ENCODE data around the gene ALKBH8.

Gene ALKBH8

DNA sequence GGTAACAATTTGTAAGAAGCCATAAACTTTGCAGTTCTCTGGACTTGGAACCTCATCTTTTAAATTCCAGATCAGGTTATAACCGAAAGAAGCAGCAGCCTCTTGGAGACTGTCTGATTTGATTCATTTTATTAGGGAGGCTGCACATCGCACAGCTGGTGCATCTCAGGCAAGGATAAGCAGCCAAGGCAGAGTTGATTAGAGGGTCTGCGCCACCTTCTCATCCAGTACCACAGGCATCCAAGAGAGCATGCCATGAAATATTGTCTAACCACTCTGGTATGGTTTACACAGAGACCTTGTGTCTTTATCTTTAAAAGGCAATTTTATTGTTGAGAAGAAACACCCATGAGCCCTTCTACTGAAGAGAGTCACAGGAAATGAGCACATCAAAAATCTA lies 91.7 kb downstream of the ALKBH8 start:
- TF ChIP-seq, protein P1, sequence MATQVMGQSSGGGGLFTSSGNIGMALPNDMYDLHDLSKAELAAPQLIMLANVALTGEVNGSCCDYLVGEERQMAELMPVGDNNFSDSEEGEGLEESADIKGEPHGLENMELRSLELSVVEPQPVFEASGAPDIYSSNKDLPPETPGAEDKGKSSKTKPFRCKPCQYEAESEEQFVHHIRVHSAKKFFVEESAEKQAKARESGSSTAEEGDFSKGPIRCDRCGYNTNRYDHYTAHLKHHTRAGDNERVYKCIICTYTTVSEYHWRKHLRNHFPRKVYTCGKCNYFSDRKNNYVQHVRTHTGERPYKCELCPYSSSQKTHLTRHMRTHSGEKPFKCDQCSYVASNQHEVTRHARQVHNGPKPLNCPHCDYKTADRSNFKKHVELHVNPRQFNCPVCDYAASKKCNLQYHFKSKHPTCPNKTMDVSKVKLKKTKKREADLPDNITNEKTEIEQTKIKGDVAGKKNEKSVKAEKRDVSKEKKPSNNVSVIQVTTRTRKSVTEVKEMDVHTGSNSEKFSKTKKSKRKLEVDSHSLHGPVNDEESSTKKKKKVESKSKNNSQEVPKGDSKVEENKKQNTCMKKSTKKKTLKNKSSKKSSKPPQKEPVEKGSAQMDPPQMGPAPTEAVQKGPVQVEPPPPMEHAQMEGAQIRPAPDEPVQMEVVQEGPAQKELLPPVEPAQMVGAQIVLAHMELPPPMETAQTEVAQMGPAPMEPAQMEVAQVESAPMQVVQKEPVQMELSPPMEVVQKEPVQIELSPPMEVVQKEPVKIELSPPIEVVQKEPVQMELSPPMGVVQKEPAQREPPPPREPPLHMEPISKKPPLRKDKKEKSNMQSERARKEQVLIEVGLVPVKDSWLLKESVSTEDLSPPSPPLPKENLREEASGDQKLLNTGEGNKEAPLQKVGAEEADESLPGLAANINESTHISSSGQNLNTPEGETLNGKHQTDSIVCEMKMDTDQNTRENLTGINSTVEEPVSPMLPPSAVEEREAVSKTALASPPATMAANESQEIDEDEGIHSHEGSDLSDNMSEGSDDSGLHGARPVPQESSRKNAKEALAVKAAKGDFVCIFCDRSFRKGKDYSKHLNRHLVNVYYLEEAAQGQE (IDR thresholded peaks at IDR 0.05; ENCODE audit: insufficient read depth in 1 of 2, low read depth in 2 of 2, low read length in 2 of 2), result no peak
- TF ChIP-seq SIN3A (IDR thresholded peaks at IDR 0.05; ENCODE audit: borderline replicate concordance, insufficient read depth, low read length) (no peak), FOXP2 (optimal IDR thresholded peaks at IDR 0.05; ENCODE audit: borderline replicate concordance, extremely low read depth, extremely low read length, insufficient read depth) (no peak), TAF1 (IDR thresholded peaks at IDR 0.05; ENCODE audit: borderline replicate concordance, insufficient read depth, low read length) (no peak), POLR2AphosphoS5 (IDR thresholded peaks at IDR 0.05; ENCODE audit: low read depth, low read length) (no peak)

DNA sequence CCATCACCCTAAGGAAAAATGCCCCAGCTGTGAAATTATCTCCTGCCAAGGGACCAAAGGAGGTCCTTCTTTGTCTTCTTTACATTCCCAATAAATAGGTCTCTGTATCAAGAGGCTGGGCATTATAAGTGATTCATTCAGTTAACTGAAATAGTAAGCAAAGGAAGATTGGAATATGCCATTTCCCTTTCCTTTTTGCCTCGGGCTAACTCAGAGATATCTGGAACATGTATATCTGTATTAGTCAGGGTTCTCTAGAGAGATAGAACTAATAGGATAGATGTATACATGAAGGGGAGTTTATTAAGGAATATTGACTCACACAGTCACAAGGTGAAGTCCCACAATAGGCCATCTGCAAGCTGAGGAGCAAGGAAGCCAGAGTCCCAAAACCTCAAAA lies 92.6 kb downstream of the ALKBH8 start:
- TF ChIP-seq, protein P1 (IDR thresholded peaks at IDR 0.05; ENCODE audit: insufficient read depth in 1 of 2, low read depth in 2 of 2, low read length in 2 of 2), result no peak
- no peak for TF ChIP-seq FOXP2 (optimal IDR thresholded peaks at IDR 0.05; ENCODE audit: borderline replicate concordance, extremely low read depth, extremely low read length, insufficient read depth)
- TF ChIP-seq POLR2AphosphoS5 (IDR thresholded peaks at IDR 0.05; ENCODE audit: low read depth, low read length), result no peak
- TF ChIP-seq TAF1 (IDR thresholded peaks at IDR 0.05; ENCODE audit: borderline replicate concordance, insufficient read depth, low read length), result no peak
- TF ChIP-seq SIN3A (IDR thresholded peaks at IDR 0.05; ENCODE audit: borderline replicate concordance, insufficient read depth, low read length), result no peak

DNA sequence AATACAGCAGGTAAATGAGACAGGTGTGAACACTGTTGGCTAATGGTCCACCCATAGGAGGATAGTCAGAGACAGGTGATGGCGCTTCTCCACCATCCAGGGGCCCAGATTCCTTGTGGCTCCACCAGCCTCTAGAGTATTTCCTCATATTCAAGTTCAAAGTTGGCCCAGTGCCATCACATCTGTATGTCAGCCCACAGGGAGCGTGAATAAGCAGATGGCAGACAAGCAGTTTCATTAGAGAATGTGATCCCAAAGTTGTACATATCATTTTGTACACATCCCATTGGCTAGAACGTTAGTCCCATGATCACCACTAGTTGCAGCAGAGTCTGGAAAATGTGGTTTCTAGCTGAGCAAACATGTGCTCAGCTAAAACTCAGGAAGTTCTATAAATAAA lies 96.9 kb downstream of the ALKBH8 start:
- no peak for TF ChIP-seq FOXP2 (optimal IDR thresholded peaks at IDR 0.05; ENCODE audit: borderline replicate concordance, extremely low read depth, extremely low read length, insufficient read depth)
- TF ChIP-seq POLR2AphosphoS5 (IDR thresholded peaks at IDR 0.05; ENCODE audit: low read depth, low read length), result no peak
- TF ChIP-seq SIN3A (IDR thresholded peaks at IDR 0.05; ENCODE audit: borderline replicate concordance, insufficient read depth, low read length), result no peak
- TF ChIP-seq, protein P1 (IDR thresholded peaks at IDR 0.05; ENCODE audit: insufficient read depth in 1 of 2, low read depth in 2 of 2, low read length in 2 of 2), result no peak
- TF ChIP-seq TAF1 (IDR thresholded peaks at IDR 0.05; ENCODE audit: borderline replicate concordance, insufficient read depth, low read length), result no peak

DNA sequence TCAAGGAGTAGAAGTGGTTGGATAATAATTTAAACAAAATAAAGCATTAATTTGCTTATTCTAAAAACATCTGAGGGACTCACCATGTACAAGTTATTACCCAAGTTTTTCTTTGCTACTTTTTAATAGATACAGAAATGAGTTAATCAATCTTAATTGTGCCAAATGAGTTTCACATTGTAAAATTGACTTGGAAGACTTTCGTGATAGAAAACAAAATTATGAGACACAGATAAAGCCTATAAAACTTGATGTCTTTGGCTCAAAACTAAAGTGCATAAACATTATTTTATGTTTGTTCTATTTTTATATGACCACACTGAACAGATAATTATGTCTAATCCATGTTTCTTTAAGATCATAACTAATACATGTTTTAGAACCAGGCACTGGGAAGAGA lies 97.8 kb downstream of the ALKBH8 start:
- TF ChIP-seq, protein P1 (IDR thresholded peaks at IDR 0.05; ENCODE audit: insufficient read depth in 1 of 2, low read depth in 2 of 2, low read length in 2 of 2), result no peak
- TF ChIP-seq TAF1 (IDR thresholded peaks at IDR 0.05; ENCODE audit: borderline replicate concordance, insufficient read depth, low read length) (no peak), FOXP2 (optimal IDR thresholded peaks at IDR 0.05; ENCODE audit: borderline replicate concordance, extremely low read depth, extremely low read length, insufficient read depth) (no peak), SIN3A (IDR thresholded peaks at IDR 0.05; ENCODE audit: borderline replicate concordance, insufficient read depth, low read length) (no peak), POLR2AphosphoS5 (IDR thresholded peaks at IDR 0.05; ENCODE audit: low read depth, low read length) (no peak)

All from PFSK-1 (cell line).